Suprapubic skin (tissue), 4 donors: ENCODE results near the gene MYH11. TPM values are rescaled to one million over a fixed set of nuclear protein-coding genes. Genes with fewer than 3 reads are reported as not detected.

Experiments
- DNase-seq, 2 donors: peaks; one replicate each; pipeline ENCODE4 v3.0.0-alpha.2; 2019; ENCODE audit warnings: low spot score in 2 of 2
- H3K27ac ChIP-seq: fragments of 200-600 bp; sonication (generic); one replicate; pipeline ENCODE4 v1.5.1; 2019
- H3K27me3 ChIP-seq: fragments of 200-600 bp; sonication (generic); one replicate; pipeline ENCODE4 v1.5.1; 2019
- H3K36me3 ChIP-seq: fragments of 200-600 bp; sonication (generic); one replicate; pipeline ENCODE4 v1.5.1; 2019
- H3K4me1 ChIP-seq: fragments of 200-600 bp; sonication (generic); one replicate; pipeline ENCODE4 v1.5.1; 2019
- H3K4me3 ChIP-seq: fragments of 200-600 bp; sonication (generic); one replicate; pipeline ENCODE4 v1.5.1; 2019; ENCODE audit warnings: mild to moderate bottlenecking
- H3K9me3 ChIP-seq: fragments of 200-600 bp; sonication (generic); one replicate; pipeline ENCODE4 v1.5.1; 2019
- CTCF ChIP-seq, 2 donors: fragments of 200-600 bp in 1 of 2; fragments of 450-650 bp in 1 of 2; sonication (generic) in 1 of 2; IDR thresholded peaks; one replicate each; pipeline ENCODE4 v1.5.1; 2016 to 2019; ENCODE audit warnings: antibody characterized with exemption in 2 of 2, mild to moderate bottlenecking in 1 of 2, moderate library complexity in 1 of 2
- EP300 ChIP-seq: sonication (generic); formaldehyde crosslinking; IDR thresholded peaks from one replicate; pipeline ENCODE4 v1.6.1; 2017; ENCODE audit warnings: antibody characterized with exemption
- POLR2A ChIP-seq, 2 donors: fragments of 450-650 bp; IDR thresholded peaks; one replicate each; pipeline ENCODE4 v1.6.1; 2017; ENCODE audit warnings: antibody characterized with exemption in 2 of 2, mild to moderate bottlenecking in 2 of 2, moderate library complexity in 2 of 2
- POLR2AphosphoS5 ChIP-seq, 3 donors: sonication (generic); formaldehyde crosslinking; IDR thresholded peaks; one replicate each; pipeline ENCODE4 v1.6.1; 2017; ENCODE audit warnings: antibody characterized with exemption in 3 of 3
- WGBS: methylation state at CpG from one replicate; pipeline ENCODE4 v1.1.5; 2018; 5-methylcytosine and 5-hydroxymethylcytosine counted together
- total RNA-seq, 4 donors: library from RNA; depleted of rRNA; stranded (reverse); fragments of >200 nt; gene quantifications; one replicate each; pipeline ENCODE4 v1.1.0, GENCODE V29; 2016

The MYH11 gene
- total RNA-seq, 4 donors from 2014 or later: 24.2 to 54.8 (median 36.0) TPM

GRCh38 chr16:15715221-15715620, 141.6 kb downstream of the MYH11 start:
- H3K27ac ChIP-seq: no peak overlapping the region
- H3K4me1 ChIP-seq: no peaks in the 10 kb centered on the region
- 92% methylated on average over 5 of the region's 5 CpGs for WGBS
- H3K27me3 ChIP-seq: no peaks in the 10 kb centered on the region
- H3K4me3 ChIP-seq: no peak overlapping the region
- H3K9me3 ChIP-seq: no peaks in the 10 kb centered on the region
- TF ChIP-seq POLR2AphosphoS5 (IDR thresholded peaks at IDR 0.05): no peak
- TF ChIP-seq CTCF (IDR thresholded peaks at IDR 0.05): no peak
- no peak for TF ChIP-seq POLR2A (IDR thresholded peaks at IDR 0.05)
- no peak for TF ChIP-seq EP300
- no peak for DNase-seq
- peaks cover 52% of the 10 kb centered on the region for H3K36me3 ChIP-seq

DNA sequence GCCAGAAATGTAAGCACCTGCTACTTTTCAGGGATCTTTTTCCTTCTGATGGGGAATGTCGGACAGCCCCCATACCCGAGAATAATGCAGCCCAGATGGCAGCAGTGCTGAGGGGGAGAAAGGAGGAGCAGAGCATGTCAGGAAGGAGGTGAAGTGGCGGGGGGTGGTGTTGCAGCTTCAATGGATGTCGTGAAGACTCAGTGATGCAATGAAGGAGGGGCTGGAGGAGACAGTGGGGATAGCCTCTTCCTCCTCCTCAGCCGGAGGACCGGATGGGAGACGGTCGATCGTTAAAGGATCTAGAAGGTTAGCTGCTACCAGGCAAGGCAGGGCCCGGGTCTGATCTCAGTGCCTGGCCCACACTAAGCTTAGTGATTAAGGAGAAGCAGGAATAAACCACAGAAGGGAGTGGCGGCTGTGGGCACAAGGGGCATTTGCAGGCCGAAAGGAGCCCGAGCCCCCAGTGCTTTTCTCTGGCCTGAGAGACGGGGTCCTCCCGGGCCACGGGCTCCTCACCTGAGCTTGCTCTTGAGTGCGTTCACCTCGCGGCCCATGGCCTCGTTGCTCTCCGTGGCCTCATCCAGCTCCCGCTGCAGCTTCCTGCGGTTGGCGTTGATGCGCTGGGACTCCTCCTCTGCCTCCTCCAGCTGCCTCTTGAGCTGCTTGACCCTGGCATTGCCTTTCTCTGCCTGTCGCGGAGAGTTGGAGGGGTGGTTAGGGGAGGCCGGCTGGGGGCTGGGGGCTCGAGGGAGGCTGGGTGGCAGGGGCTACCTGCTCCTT, 142.2 kb downstream of the MYH11 start:
- no peak overlapping the region for H3K27ac ChIP-seq
- H3K27me3 ChIP-seq: no peaks in the 10 kb centered on the region
- 88% methylated on average over 29 of the region's 29 CpGs for WGBS
- H3K4me1 ChIP-seq: no peaks in the 10 kb centered on the region
- no peak for DNase-seq
- TF ChIP-seq POLR2AphosphoS5 (IDR thresholded peaks at IDR 0.05) (no peak), EP300 (no peak), POLR2A (IDR thresholded peaks at IDR 0.05) (no peak), CTCF (IDR thresholded peaks at IDR 0.05) (no peak)
- peaks cover 49% of the 10 kb centered on the region for H3K36me3 ChIP-seq
- no peak overlapping the region for H3K4me3 ChIP-seq
- no peaks in the 10 kb centered on the region for H3K9me3 ChIP-seq

DNA sequence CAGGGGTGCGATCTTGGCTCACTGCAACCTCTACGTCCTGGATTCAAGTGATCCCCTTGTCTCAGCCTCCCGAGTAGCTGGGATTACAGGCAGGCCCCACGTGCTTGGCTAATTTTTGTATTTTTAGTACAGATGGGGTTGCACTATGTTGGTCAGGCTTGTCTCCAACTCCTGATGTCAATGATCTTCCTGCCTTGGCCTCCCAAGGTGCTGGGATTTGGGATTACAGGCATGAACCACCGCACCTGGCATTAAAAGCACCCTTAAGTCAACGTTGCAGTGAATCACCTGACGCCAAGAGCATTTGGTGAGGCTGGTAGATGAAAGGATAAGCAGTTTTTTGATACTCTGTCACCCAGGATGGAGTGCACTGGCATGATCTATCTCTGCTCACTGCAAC, 147.8 kb downstream of the MYH11 start:
- 64% methylated on average over 7 of the region's 7 CpGs for WGBS
- DNase-seq: no peak
- H3K9me3 ChIP-seq: no peaks in the 10 kb centered on the region
- H3K4me1 ChIP-seq: no peaks in the 10 kb centered on the region
- H3K27me3 ChIP-seq: no peaks in the 10 kb centered on the region
- H3K27ac ChIP-seq: no peak overlapping the region
- H3K36me3 ChIP-seq: peaks cover 25% of the 10 kb centered on the region
- TF ChIP-seq POLR2A (IDR thresholded peaks at IDR 0.05) (no peak), POLR2AphosphoS5 (IDR thresholded peaks at IDR 0.05) (no peak), EP300 (no peak), CTCF (IDR thresholded peaks at IDR 0.05) (no peak)
- no peak overlapping the region for H3K4me3 ChIP-seq

DNA sequence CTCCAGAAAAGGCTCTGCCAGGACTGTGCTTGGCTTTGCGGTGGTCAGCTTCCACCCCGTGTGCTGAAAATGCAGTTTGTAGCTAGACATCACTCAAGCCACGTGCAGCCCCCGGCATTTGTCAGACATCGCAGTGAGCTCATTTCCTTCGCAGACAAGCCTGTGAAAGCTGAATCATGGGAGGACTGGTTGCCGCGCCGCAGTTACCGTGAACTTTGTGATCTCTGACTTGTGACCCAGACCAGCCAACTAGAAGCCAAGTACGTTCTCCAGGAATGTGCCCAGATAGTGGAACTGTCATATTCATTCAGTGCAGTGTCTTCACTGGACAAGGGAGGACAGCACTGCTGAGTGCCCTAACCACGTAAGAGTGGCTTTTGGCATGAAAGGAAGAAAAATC, 148.7 kb downstream of the MYH11 start:
- H3K27ac ChIP-seq: no peak overlapping the region
- 78% methylated on average over 4 of the region's 12 CpGs for WGBS
- no peak overlapping the region for H3K4me3 ChIP-seq
- peaks cover 20% of the 10 kb centered on the region for H3K36me3 ChIP-seq
- no peaks in the 10 kb centered on the region for H3K9me3 ChIP-seq
- no peak for DNase-seq
- H3K4me1 ChIP-seq: no peaks in the 10 kb centered on the region
- no peaks in the 10 kb centered on the region for H3K27me3 ChIP-seq
- TF ChIP-seq POLR2AphosphoS5 (IDR thresholded peaks at IDR 0.05): no peak

DNA sequence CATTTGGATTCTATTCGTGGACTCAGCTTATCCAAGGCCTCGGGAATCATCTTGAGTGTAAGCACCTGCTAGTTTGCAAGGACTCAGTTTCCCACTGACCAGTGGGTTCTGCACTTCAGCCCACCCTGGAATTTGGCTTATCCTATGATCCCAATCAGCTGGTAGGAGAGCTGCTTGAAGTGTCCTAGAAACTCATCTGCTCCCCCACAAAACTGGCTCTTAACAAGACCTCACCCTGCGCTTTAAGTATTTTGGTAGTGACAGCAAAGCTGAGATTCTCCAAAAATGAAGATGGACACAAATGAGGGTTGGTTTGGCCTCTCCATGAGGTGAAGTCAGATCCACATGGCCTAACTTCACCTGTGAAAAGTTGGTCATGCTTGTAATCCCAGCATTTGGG, 149.5 kb downstream of the MYH11 start:
- no peaks in the 10 kb centered on the region for H3K4me1 ChIP-seq
- no peaks in the 10 kb centered on the region for H3K9me3 ChIP-seq
- H3K36me3 ChIP-seq: peaks cover 28% of the 10 kb centered on the region
- no peak overlapping the region for H3K4me3 ChIP-seq
- TF ChIP-seq EP300 (no peak), POLR2AphosphoS5 (IDR thresholded peaks at IDR 0.05) (no peak), POLR2A (IDR thresholded peaks at IDR 0.05) (no peak), CTCF (IDR thresholded peaks at IDR 0.05) (no peak)
- no peak overlapping the region for H3K27ac ChIP-seq
- no peaks in the 10 kb centered on the region for H3K27me3 ChIP-seq
- no peak for DNase-seq
- 96% methylated on average over 3 of the region's 3 CpGs for WGBS
